HG03520 (cell line): ENCODE measurements around the gene PRRT2.
A peak's percentile ranks its signal among the peaks of the same experiment; 100 is the strongest.
"Not testable (repeated sequence)": the region's sequence is repeated elsewhere in the genome, so short reads cannot be mapped to it uniquely, and the experiment has no call there.

Source experiments
- ATAC-seq: cut with Tn5 transposase; IDR thresholded peaks from one replicate; pipeline ENCODE4 v1.9.1; 2021; ENCODE audit warnings: mild to moderate bottlenecking, moderate library complexity; ENCODE audit not compliant: unreplicated experiment

Gene PRRT2

DNA sequence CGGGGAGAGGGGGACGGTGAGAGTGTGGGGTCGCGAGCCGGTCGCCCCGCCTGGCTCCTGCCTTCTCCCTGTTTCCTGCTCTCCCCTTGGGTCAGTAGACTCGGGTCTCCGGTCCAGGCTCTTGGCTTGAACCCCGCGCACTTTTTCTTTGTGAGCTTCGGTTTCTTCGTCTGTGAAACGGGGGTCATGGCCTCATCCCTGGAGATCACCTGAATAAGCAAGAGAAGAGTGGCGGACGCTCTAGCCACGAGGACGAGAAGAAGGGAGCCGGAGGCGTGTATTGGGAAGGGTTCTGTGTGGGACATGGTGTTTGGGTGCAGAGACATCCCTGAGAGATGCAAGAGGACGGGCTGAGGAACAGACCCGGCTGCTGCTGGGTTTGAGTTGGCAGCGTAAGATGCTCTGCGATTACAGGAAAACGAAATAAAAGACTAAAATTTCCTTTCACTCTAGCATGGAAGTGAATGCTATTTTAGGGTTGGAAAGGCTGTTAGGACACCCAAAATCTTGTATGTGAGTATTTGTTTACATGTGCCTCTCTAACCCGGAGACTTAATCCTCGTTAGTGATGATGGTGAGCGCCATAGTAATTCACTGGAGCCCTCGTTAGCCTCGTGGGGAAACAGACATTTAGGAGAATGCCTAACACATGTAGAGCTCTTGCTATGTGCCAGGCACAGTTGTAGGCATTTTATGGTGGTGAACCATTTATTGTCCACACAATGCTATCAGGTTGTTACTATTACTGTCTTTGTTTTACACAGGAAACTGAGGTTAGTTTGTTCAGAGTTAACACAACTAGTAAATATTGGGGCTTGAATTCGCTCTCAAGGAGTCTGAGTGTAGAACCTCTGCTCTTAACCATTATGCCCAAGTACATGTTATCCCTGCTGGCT lies 20.8 kb upstream of the PRRT2 start:
- no peak for ATAC-seq

- no peak for ATAC-seq
Measured at GRCh38 chr16:29791845-29792807, 19.9 kb upstream of the PRRT2 start.

DNA sequence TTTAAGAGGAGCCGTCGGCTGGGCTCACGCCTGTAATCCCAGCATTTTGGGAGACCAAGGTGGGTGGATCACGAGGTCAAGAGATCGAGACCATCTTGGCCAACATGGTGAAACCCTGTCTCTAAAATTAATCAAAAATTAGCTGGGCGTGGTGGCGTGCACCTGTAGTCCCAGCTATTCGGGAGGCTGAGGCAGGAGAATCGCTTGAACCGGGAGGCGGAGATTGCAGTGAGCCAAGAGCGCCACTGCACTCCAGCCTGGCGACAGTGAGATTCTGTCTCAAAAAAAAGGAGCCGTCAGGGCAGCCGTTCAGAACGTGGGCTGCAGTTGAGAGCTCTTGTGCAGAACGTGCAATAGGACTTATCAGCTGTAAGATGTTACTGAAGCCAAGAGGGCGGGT lies 18.8 kb upstream of the PRRT2 start:
- not testable (repeated sequence) for ATAC-seq

DNA sequence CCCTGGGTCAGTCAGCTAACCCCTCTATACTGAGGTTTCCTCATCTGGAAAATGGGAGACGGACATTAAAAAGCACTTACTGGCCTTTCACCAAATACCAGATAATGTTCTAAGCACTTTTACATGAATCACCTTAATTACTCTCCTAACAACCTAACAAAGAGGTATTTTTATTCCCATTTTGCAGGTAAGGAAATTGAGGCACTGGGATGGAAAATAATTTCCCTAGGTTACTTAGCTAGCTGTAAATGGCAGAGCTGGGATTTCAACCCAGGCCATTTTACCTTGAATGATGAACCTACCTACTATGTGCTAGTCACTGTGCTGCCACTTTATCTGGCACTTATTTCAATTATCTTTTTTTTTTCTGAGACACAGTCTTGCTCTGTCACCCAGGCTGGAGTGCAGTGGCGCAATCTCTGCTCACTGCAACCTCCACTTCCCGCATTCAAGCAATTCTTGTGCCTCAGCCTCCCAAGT lies 17.7 kb upstream of the PRRT2 start:
- no peak for ATAC-seq

GRCh38 chr16:29802416-29802935 lies 9.5 kb upstream of the PRRT2 start:
- ATAC-seq: no peak

- ATAC-seq: no peak
Measured at GRCh38 chr16:29804020-29804419, 8.0 kb upstream of the PRRT2 start.

DNA sequence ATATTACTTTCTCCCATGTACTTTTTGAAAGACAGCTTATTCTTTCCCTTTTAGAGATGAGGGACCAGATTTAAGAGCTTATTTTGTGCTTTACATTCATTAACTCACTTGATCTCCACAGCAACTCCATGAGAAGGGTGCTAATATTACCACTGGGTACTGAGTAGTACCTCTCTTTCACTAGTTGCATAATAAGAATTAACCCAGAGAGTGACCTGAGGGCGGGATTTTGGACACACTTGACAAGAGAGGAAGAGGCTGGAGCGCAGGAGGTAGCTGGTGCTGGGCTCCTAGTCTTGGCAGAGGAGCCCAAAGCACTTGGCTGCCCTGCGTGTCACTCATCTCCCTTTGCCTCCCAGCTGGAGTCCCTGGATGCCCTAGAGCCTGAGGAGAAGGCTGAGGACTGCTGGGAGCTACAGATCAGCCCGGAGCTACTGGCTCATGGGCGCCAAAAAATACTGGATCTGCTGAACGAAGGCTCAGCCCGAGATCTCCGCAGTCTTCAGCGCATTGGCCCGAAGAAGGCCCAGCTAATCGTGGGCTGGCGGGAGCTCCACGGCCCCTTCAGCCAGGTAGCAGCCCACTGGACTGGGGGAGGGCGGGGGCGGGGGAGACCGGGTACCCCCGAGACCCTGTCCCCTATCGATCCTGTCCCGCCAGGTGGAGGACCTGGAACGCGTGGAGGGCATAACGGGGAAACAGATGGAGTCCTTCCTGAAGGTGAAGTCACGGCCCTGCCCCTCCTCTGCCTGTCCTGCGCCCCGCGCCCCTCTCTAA lies 7.3 kb upstream of the PRRT2 start:
- ATAC-seq: no peak

DNA sequence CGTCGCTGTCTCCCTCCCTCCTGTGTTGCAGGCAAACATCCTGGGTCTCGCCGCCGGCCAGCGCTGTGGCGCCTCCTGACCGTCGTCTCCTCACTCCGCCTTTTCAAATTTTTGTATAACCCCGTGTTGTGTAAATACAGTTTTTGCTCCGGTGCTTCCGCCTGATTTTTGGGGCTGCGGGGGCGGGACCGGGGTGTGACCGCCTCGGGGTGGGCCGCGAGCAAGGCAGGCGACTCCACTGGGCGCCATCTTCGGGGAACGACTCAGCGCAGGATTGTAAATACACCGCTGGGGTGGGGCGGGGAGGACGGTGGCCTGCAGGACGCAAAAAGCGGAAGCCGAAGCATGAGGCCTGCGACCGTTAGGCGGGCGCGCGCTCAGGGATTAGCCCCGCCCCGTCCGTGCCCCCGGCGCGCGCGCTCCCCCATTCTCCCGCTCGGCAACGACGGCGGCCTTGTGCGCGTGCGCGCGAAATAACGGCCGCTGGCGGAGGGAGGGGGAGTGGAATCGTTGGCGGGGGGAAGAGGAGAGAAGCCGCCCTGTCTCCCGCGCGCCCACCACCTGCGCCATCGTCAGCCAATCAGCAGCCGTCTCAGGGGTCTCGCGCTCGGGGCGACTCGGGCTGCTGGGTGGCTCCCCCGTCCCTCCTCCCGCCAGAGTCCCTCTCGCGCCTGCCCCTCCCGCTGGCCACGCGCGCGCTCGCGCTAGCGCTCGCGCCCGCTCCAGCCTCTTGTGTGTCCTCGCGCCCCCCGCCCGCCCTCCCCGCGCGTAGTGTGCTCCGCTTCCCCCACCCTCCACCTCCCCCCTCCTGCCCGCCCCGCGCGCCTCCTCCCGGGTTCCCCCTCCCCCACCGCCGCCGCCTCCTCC lies 6.5 kb upstream of the PRRT2 start:
- ATAC-seq: peak; percentile 49

DNA sequence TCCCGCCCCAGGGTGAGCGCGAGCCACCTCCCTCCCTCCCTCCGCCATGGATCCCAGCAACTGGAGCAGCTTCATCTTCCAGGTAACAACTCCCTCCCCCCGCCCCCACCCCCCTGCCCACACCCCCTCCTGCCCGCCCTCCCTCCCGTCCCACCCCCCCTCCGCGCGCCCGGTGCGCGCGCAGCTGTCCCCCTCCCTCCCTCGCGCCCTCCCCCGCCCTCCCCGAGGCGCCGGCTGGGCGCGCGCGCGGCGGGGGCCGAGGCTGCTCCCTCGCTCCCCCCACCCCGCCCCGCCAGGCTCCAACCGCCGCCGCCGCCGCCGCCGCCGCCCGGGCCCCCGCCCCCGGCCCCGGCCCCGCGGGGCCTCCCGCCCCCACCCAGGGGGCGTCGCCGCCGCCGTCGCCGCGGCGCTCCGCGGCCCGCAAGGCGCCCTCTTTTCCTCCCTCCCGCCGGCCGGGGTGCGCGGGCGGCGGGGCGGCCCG lies 5.9 kb upstream of the PRRT2 start, which contains the start of gene MAZ:
TSS of gene MAZ (plus strand) at position 431 of the 481 bp plus-strand sequence. CDS start 173 bp downstream, outside the sequence.
- no peak for ATAC-seq

- no peak for ATAC-seq
Measured at GRCh38 chr16:29806641-29807425, 5.2 kb upstream of the PRRT2 start.

DNA sequence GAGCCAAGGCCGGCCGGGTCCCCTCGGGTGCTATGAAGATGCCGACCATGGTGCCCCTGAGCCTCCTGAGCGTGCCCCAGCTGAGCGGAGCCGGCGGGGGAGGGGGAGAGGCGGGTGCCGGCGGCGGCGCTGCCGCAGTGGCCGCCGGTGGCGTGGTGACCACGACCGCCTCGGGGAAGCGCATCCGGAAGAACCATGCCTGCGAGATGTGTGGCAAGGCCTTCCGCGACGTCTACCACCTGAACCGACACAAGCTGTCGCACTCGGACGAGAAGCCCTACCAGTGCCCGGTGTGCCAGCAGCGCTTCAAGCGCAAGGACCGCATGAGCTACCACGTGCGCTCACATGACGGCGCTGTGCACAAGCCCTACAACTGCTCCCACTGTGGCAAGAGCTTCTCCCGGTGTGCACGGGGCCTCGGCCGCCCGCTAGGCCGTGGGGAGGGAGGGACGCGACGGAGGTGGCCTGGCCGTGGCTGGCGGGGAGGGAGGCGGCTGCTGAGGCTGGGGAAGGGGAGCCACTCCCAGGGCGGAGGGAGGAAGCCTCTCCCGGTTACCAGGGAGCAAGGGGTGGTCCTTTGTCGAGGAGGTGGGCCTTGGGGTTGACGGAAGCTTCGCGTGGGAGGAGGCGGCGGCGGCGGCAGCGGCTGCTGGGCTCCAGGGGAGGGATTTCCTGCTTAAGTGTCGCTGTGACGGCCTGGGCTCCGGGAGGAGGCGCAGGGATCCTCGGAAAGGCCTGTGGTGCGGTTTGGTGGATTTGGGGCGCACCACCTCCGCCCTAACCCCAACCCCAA lies 4.4 kb upstream of the PRRT2 start:
- ATAC-seq: no peak

GRCh38 chr16:29808219-29808900 lies 3.6 kb upstream of the PRRT2 start:
- ATAC-seq: no peak

- ATAC-seq: no peak
Measured at GRCh38 chr16:29809031-29809747, 2.8 kb upstream of the PRRT2 start.

- no peak for ATAC-seq
Measured at GRCh38 chr16:29809850-29810698, 1.9 kb upstream of the PRRT2 start.

DNA sequence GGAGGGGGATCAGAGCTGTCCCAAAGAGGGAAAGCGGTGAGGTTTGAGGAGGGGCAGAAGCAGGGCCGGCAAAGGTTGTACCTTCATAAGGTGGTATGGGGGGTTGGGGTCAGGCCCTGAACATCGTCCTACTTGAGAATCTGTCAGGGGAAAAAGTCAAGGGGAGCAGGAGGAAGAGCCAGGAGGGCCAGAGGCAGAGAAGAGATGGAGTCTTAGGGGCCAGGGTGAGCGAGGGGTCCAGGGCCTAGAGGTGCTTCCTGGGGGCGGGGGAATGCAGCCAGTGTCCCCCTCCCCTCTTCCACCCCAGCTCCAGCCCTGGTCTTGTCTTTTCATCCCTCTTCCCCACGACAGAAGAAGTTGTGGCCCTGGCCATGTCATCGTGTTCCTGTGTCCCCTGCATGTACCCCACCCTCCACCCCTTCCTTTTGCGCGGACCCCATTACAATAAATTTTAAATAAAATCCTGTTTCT lies 1.3 kb upstream of the PRRT2 start:
- ATAC-seq: no peak
